Limb (tissue), 2 donors: ENCODE data around the gene GLI2.

ENCODE experiments used
- DNase-seq, 2 donors: peaks; one replicate each; pipeline ENCODE4 v3.0.0-alpha.2; 2016; ENCODE audit errors: extremely low spot score in 2 of 2

GLI2 gene

GRCh38 chr2:120737340-120738101 lies 1.9 kb downstream of the GLI2 start:
- peak in 1 of 2 donors; percentile 59 for DNase-seq

DNA sequence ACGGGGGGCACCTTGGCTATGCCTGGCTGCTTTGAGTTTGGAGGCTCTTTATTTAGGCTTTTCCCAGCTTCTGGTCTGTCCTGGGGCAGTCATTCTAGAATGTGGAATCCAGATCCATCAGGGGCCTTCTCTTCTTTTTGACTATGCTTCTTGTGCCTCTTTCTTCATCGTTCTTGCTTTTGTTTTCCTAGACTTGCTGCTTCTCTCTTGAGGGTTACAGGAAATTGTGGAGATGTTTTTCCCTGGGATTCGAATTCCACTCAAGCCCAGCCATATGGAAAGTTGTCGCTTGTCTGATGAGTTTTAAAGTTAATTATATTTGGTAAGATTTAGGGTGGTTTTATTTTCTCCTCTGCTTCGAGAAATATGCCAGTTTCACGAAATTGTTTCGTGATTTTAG lies 2.4 kb downstream of the GLI2 start:
- DNase-seq = no peak

DNA sequence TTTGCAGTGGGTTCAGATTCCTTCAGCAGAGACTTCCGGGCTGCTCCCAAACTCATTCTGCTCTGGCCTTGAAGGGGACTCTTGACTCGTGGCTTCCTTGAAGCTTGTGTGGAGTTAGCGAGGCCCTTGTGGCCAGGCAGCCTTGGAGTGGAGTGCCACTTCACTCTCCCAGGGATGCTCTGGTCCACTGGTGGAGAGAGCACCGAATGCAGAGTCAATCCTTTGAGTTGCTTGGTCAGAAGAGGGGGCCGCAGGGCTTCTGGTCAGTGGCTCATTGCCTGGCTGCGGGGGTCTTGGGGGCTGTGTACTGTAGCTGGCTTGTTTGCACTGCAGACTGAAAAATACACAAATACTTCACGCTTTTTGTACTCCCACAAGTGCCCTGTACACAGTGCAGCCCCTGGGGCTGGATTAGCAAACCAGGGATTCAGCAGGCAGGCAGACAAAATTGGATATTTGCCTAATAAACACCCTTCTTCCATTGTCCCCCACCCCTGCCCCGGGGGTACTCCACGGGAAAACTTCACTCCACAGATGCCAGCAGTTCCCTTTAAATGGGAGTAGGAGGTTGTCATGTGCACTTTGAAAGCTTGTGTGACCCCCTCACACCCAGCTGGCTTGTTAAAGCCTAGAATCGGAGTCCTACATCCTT lies 3.2 kb downstream of the GLI2 start:
- no peak for DNase-seq

- DNase-seq = no peak
Observed at GRCh38 chr2:120739438-120740090, 3.9 kb downstream of the GLI2 start.

DNA sequence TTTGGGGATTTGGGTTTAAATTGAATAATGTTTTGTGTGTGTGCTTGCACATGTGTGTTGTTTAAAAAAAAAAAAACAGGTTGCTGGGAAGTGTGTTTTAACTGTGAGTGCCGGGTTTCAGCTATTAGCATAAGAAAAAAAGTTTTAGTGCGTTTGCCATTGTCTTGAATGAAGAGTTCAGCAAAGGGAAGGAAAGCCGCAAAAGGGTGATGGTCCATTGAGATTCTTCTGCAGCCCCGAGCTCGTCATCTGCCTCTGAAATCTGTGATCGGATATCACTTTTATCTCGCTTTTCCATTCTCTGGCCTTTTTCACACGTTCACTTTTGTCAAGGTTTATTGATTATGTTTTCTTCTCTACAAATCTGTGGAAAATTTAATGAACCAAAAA lies 4.7 kb downstream of the GLI2 start:
- no peak for DNase-seq

DNA sequence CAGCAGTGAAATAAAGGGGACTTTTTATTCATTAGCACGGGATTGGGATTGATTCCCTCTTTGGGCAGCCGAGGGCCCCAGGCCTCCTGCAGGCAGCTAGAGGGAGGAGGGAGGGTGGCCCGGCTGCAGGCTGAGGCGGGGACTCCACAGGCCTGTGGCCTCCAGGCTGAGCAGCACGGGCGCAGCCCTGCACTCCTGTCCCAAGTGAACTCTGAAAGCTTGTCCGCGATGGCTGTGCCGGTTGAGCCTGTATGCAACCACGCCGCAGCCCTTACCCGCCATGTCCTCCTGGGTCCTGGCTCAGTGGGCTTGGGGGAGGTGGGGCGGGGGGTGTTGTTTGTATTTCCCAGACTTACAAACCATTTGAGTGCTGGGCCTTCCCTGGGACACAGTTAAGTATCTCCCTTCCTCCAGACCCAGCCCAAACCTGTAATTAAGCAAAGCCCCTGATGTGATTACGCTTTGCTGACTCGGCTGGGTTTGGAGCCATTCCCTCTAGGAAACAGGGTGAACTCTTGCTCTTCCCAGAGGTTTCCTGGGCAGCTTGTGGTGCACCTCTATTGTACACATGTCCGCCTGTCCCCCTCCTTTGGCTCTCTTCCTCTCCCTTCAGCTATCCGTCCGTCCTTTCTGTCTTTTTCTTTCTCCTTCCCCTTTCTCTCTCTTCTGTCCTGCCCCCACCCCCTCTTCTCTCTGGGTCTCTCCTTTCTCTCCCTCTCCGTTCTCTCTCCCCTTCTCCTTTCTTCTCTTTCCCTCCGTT lies 5.3 kb downstream of the GLI2 start:
- DNase-seq = peak in 1 of 2 donors; percentile 57

DNA sequence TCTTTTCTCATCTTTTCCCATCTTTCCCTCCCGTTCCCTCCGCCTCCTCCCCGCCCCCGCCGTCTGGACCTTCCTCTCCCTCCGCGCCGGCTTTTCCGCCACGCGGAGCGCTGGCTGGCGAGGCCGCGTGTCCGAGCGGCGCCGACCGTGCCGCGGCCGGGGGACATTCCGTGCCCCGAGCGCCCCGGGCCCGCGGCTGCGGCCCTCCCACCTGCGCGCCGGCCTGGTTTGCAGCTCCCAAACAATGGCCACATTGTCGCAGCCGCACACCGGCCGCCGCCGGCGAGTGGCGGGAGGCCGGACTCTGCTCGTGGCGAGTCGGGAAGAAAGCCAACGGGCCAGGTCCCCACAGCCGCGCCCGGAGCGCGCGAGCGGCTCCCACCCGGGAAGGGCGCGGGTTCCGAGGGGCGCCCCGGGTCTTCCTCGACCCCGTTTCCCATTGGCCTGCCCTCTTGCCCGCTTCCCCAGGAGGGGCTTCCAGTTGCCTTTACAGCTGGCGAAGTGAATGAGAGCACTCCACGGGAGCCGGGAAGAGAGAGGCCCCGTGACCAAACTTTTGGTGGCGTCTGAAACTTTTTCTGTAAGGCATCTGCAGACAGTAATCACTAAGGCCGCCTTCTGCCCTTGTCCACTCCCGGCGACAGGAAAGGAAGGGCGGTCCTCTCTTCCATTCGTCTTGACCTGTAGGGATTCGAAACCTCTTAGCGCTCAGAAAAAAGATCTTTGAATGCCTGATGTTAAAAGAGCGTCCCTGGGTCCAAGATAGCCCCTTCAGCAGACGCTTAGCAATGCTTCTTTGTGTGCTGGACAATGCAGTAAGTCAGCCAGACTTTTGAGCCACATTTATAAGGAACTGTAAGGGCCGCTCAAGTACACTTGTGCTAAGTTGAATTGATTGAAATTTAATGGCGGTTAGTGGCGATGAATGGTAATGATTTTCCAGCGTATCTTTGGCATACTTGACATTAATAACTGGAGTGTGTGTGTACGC lies 6.2 kb downstream of the GLI2 start:
- peak in 1 of 2 donors; percentile 57 for DNase-seq

GRCh38 chr2:120743657-120744056 lies 8.0 kb downstream of the GLI2 start:
- no peak for DNase-seq

DNA sequence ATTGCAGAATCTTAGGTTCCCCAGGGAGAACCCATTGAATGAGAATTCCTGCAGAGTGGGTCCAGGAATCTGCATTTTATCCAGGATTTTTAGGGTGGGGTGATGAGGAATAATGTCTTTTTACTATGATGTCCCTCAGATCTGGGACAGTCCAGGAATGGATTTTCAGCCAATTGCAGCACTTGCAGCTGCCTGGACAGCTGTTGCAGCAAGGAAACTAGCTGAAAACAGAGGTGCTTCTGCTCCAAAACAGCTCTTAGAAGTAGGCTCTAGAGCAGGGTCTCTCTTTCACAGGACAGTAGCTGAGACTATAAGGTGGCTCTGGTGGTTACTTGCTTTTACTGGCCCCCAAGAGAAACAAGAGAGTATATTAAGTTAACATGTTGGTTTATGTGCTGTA lies 9.1 kb downstream of the GLI2 start:
- no peak for DNase-seq

DNA sequence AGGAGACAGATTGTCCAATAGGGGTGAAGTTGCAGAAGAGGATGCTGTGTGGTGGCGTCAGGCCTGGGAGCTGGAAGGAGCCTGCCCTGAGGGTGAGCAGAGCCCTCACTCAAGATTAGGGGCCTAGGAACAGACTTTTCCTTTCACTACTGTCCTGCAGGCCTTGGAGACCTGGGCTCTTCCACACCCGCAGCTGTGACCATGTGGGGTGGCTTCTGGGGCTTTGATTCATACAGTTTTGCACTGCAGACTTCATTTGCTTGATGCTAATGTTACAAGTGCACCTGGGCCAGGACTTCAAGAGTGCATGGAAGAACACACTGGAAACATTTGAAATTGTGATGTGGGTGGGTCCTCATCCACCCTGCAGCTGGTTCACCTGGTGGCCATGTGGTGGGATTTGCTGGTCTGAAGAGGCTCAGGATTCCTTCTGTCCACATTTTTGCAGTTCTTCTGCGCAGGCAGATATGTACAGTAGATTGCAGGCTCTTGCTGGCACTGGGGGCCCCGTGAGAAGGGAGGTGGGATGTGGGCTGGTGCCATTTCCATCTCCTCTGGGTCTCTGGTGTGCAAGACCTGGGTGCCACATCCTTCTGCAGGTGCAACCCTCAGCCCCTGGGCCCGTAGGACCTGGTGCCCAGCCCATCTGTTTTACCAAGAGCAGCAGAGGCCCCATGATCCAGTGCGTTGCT lies 9.9 kb downstream of the GLI2 start:
- no peak for DNase-seq

GRCh38 chr2:120746144-120746543 lies 10.5 kb downstream of the GLI2 start:
- DNase-seq = no peak

GRCh38 chr2:120747281-120747680 lies 11.6 kb downstream of the GLI2 start:
- DNase-seq = no peak

DNA sequence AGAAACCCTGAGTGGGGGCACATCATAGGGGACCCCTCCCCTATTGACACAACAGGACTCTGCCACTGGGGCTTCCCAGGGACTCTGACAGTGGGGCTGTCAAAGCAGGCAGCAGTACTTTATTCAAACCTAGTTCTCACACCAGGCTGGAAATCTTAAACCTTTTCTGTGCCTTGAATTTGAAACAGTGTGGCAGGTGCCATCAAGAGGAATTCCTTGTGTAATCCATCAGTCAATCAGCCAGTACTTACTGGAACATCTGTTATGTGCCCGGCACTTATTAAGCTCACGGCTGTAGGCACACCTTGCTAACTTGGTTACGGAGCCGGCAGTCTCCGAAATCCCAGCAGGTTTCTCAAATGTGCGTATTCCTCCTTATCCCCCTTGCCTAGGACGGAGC lies 12.0 kb downstream of the GLI2 start:
- no peak for DNase-seq

DNA sequence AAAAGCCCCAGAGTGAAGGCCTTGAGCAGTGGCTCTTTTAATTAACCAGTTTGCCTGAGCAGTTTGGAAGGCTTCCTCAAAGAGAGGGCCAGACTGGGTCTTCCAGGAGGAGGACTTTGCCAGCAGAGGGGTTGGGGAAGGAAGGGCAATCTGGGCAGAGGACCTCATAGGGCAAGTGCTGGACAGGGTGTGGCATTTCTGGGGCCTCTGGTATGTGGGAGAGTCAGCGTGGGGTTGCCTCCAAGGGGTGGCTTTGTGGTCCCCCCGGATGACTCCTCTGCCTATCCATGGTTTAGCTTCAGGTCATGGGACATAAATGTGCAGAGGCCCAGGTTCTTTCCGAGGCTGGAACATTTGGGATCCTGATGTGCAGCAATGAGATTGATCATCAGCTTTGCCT lies 12.6 kb downstream of the GLI2 start:
- DNase-seq = no peak

DNA sequence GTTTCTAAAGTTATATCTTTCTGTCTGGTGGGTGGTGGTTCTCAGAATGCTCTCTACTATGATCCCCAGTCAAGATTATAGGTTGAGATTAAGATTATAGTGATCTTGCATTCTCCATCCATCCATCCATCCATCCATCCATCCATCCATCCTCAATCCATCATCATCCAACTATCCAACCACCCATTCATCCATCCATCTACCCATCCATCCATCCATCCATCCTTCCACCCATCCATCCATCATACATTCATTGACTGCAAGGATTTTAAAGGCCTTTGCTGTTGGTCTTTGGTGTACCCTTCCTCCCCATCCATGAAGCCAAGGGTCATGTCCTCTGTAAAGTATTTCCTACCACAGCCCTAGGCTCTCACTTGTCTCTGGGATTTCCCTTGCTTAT lies 13.1 kb downstream of the GLI2 start:
- DNase-seq = no peak

GRCh38 chr2:120749506-120750431 lies 14.1 kb downstream of the GLI2 start:
- DNase-seq = no peak

GRCh38 chr2:120750488-120751210 lies 15.0 kb downstream of the GLI2 start:
- no peak for DNase-seq

DNA sequence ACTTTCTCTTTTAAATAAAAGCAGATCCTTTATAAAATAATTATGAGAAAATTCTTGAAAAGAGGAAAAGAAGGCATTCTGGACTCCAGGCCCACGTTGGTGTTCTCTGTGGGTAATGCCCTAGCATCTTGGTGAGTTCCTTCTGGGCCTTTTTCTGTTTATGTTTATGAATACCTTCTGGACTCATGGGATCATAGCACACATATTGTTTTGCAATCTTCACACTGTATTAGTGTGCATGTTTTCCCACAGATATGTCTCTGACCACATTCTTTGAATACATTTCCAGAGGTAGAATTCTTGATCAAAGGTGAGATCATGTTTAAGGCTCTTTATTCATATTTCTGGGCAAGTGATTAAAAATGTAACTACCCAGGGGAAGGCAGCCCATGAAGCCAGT lies 15.9 kb downstream of the GLI2 start:
- DNase-seq = no peak
